H7 (cell line): Measurements from ENCODE around the gene MPV17L2. TPM values are rescaled to one million over a fixed set of nuclear protein-coding genes. Genes with fewer than 3 reads are reported as not detected.
A peak's percentile ranks its signal among the peaks of the same experiment; 100 is the strongest.

Experiments
- DNase-seq: peaks from one replicate; pipeline ENCODE4 v3.0.0; 2012
- H3K27me3 ChIP-seq: 2 replicates; pipeline ENCODE4 v1.6.0; 2011; ENCODE audit warnings: mild to moderate bottlenecking, low read length; ENCODE audit not compliant: control insufficient read depth, insufficient read depth
- H3K36me3 ChIP-seq: replicated peaks from 2 replicates; pipeline ENCODE4 v1.5.1; 2011; ENCODE audit warnings: low read length; ENCODE audit not compliant: control insufficient read depth, insufficient read depth
- H3K4me3 ChIP-seq: 2 replicates; pipeline ENCODE4 v1.5.1; 2011; ENCODE audit warnings: low read depth, mild to moderate bottlenecking, control low read depth, low read length, moderate library complexity; ENCODE audit not compliant: insufficient read depth
- total RNA-seq: library from RNA; depleted of rRNA; stranded (reverse); fragments of >200 nt; shearing (Covaris generic); gene quantifications from 2 replicates; pipeline ENCODE4 v1.2.3, GENCODE V29; 2014

The MPV17L2 gene
- total RNA-seq, 1 experiment from 2014 or later, result 45.0 TPM

- Histone ChIP-seq H3K27me3 (no peaks in the 10 kb centered on the region), H3K4me3 (peak overlapping the region; percentile 74), H3K36me3 (peaks cover 19% of the 10 kb centered on the region)
- no peak for DNase-seq
Measured at GRCh38 chr19:18193388-18194180, 566 bp downstream of the MPV17L2 start.

- no peak for DNase-seq
- H3K4me3 ChIP-seq, result peak overlapping the region; percentile 74
- peaks cover 21% of the 10 kb centered on the region for H3K36me3 ChIP-seq
- no peaks in the 10 kb centered on the region for H3K27me3 ChIP-seq
Measured at GRCh38 chr19:18194181-18194530, 1.1 kb downstream of the MPV17L2 start.

- H3K36me3 ChIP-seq, result peaks cover 21% of the 10 kb centered on the region
- no peaks in the 10 kb centered on the region for H3K27me3 ChIP-seq
- peak; percentile 96 for DNase-seq
- H3K4me3 ChIP-seq, result no peak overlapping the region
Measured at GRCh38 chr19:18194554-18195238, 1.7 kb downstream of the MPV17L2 start.

GRCh38 chr19:18196511-18196845 is 3.5 kb downstream of the MPV17L2 start:
- Histone ChIP-seq H3K27me3 (no peaks in the 10 kb centered on the region), H3K36me3 (peaks cover 25% of the 10 kb centered on the region), H3K4me3 (no peak overlapping the region)
- no peak for DNase-seq

GRCh38 chr19:18197306-18197705 is 4.3 kb downstream of the MPV17L2 start:
- Histone ChIP-seq H3K4me3 (no peak overlapping the region), H3K27me3 (no peaks in the 10 kb centered on the region), H3K36me3 (peaks cover 25% of the 10 kb centered on the region)
- no peak for DNase-seq

- Histone ChIP-seq H3K36me3 (peaks cover 25% of the 10 kb centered on the region), H3K27me3 (no peaks in the 10 kb centered on the region; the same call in 1 of the 2 replicates), H3K4me3 (no peak overlapping the region)
- DNase-seq, result peak; percentile 4
Measured at GRCh38 chr19:18197941-18198340, 4.9 kb downstream of the MPV17L2 start.

- DNase-seq, result no peak
- Histone ChIP-seq H3K36me3 (peaks cover 25% of the 10 kb centered on the region), H3K27me3 (peaks cover 3% of the 10 kb centered on the region; the same call in 1 of the 2 replicates), H3K4me3 (no peak overlapping the region)
Measured at GRCh38 chr19:18198374-18198773, 5.4 kb downstream of the MPV17L2 start.

GRCh38 chr19:18202397-18202777 is 9.4 kb downstream of the MPV17L2 start:
- Histone ChIP-seq H3K36me3 (peaks cover 13% of the 10 kb centered on the region), H3K4me3 (no peak overlapping the region), H3K27me3 (peaks cover 4% of the 10 kb centered on the region; the same call in 1 of the 2 replicates)
- no peak for DNase-seq

- Histone ChIP-seq H3K4me3 (peak overlapping the region; percentile 75), H3K36me3 (peaks cover 11% of the 10 kb centered on the region), H3K27me3 (peaks cover 4% of the 10 kb centered on the region; the same call in 1 of the 2 replicates)
- DNase-seq, result peak; percentile 87
Measured at GRCh38 chr19:18202778-18203407, 9.9 kb downstream of the MPV17L2 start.

- no peak for DNase-seq
- Histone ChIP-seq H3K36me3 (peaks cover 8% of the 10 kb centered on the region), H3K4me3 (peak overlapping the region; percentile 75), H3K27me3 (peaks cover 4% of the 10 kb centered on the region; the same call in 1 of the 2 replicates)
Measured at GRCh38 chr19:18203408-18203862, 10.4 kb downstream of the MPV17L2 start.

GRCh38 chr19:18203863-18204393 is 10.9 kb downstream of the MPV17L2 start, which contains the start of gene RAB3A:
Gene RAB3A (minus strand): TSS chr19:18204042. CDS start chr19:18202740, 1,302 bp downstream.
- peaks cover 4% of the 10 kb centered on the region; the same call in 1 of the 2 replicates for H3K27me3 ChIP-seq

GRCh38 chr19:18204394-18205199 is 11.6 kb downstream of the MPV17L2 start:
- H3K4me3 ChIP-seq, result peak overlapping the region; percentile 62
- H3K27me3 ChIP-seq, result peaks cover 4% of the 10 kb centered on the region; the same call in 1 of the 2 replicates
- peak; percentile 88 for DNase-seq
- peaks cover 4% of the 10 kb centered on the region for H3K36me3 ChIP-seq

More at GRCh38 chr19:18203863-18204393, 10.9 kb downstream of the MPV17L2 start, which contains the start of gene RAB3A:
- DNase-seq, result peak; percentile 99
- H3K36me3 ChIP-seq, result peaks cover 4% of the 10 kb centered on the region
- peak within 1 kb of the TSS; percentile 75 for H3K4me3 ChIP-seq

GRCh38 chr19:18205200-18205892 is 12.3 kb downstream of the MPV17L2 start:
- DNase-seq, result peak; percentile 81
- Histone ChIP-seq H3K36me3 (peaks cover 1% of the 10 kb centered on the region), H3K27me3 (peaks cover 4% of the 10 kb centered on the region; the same call in 1 of the 2 replicates)

More at GRCh38 chr19:18205200-18205892, 12.3 kb downstream of the MPV17L2 start:
- peak overlapping the region; percentile 62 for H3K4me3 ChIP-seq
